GM13976 (cell line): ENCODE results near the gene SLC22A5.

Experiments used
- DNase-seq: peaks from one replicate; pipeline ENCODE4 v3.0.0; 2012; ENCODE audit warnings: low spot score
- in situ Hi-C: fragments of 300-500 bp; cut with MboI; formaldehyde crosslinking; loops from one replicate; pipeline ENCODE4 v1.12.0; 2022; ENCODE audit warnings: low sequenced_read_pairs, mixed read lengths, inconsistent platforms; ENCODE audit not compliant: unreplicated experiment
- TF ChIP-seq, protein P1 (sequence below): IDR thresholded peaks from 2 replicates; pipeline ENCODE4 v1.5.1; 2012; ENCODE audit warnings: borderline replicate concordance, mild to moderate bottlenecking; ENCODE audit not compliant: insufficient read depth; ENCODE audit errors: extremely low read depth, missing control alignments, control extremely low read depth

SLC22A5 gene

DNA sequence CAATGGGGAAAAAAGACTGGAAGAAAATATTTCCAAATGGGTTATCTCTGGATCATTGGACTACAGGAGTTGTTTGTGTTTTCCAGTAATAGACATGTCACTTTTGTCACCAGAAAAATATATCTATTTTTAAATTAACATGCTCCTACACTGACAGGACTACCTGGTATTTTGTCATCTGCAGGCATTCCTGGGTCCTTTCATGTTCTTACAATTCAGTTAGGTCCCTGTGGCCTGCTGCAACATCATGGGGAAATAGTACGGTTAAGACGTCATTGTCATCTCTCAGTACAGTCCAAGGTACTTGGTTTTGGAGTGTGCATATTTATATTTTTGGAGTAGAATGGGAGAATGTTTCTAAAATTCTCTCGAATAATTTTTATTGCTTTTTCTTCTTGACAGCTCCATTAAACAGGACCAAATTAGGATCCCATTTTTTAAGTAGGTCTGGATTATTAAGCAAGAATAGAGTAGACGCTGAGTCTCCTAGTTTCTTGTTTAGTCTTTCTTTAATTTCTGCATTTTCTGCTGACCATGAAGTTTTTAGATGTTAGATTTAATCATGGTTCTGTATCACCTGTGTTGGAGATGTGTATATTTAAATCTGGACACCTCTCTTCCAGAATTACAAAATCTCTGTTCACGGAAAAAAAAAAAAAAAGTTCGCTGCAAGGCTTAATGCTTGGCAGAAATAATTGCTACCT lies 46.9 kb downstream of the SLC22A5 start:
- in situ Hi-C loops = no loop called here
- TF ChIP-seq, protein P1, sequence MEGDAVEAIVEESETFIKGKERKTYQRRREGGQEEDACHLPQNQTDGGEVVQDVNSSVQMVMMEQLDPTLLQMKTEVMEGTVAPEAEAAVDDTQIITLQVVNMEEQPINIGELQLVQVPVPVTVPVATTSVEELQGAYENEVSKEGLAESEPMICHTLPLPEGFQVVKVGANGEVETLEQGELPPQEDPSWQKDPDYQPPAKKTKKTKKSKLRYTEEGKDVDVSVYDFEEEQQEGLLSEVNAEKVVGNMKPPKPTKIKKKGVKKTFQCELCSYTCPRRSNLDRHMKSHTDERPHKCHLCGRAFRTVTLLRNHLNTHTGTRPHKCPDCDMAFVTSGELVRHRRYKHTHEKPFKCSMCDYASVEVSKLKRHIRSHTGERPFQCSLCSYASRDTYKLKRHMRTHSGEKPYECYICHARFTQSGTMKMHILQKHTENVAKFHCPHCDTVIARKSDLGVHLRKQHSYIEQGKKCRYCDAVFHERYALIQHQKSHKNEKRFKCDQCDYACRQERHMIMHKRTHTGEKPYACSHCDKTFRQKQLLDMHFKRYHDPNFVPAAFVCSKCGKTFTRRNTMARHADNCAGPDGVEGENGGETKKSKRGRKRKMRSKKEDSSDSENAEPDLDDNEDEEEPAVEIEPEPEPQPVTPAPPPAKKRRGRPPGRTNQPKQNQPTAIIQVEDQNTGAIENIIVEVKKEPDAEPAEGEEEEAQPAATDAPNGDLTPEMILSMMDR = no peak
- DNase-seq = no peak

DNA sequence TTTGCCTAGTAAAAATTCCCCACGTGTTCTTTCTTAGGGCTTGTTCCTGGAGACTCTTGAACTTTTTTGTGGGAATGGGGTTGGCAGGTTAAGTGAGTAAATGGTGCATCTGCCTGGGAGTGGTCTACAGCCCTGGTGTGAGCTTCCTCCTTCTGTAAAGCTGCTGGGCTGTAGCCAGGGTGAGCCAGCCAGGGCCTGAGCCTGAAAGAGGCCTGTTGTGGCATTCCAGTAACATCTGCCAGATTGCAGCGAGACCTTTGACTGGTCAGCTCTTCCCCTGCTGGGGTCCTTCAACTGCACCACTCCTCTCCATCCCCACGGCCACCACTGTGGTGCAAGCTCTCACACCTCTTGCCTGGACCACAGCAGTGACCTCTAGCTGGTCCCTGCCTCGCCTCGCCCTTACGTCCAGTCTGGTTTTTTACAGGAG lies 47.5 kb downstream of the SLC22A5 start:
- TF ChIP-seq, protein P1 = no peak
- no peak for DNase-seq
- in situ Hi-C loops = no loop called here

DNA sequence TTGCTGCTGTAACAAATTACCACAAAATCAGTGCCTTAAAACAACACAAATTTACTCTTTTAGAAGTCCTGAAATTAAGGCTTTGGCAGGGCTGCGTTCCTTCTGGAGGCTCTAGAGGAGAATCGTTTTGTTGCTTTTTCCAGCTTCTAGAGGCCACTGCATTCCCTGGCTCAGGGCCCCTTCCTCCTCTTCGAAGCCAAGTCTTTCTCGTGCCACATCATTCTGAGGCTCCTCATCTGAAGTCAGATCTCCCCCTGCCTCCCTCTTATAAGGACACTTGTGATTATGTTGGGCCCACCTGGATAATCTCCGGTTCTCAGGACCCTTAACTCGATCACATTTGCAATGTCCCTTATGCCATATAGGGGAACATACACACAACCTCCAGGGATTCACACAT lies 48.0 kb downstream of the SLC22A5 start:
- TF ChIP-seq, protein P1 = no peak
- in situ Hi-C loops = no loop called here
- DNase-seq = no peak

DNA sequence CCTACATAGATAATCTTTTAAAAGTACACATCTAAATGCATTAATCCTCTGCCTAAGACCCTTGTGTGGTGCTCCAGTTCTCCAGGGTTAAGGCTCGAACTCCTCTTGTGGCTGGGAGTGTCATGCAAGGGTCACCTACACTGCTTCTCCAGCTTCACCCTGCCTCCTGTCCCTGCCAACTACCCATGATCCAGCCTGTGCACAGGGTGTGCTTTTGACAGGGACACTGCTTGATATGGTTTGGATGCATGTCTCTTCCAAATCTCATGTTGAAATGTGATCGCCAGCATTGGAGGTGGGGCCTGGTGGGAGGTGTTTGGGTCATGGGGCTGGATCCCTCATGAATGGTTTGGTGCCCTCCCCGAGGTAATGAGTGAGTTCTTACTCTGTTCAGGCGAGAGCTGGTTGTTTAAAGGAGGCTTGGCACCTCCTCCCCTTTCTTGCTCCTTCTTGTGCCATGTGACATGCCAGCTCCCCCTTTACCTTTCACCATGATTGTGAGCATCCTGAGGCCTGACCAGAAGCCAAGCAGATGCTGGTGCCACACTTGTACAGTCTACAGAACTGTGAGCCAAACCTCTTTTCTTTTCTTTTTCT lies 48.5 kb downstream of the SLC22A5 start:
- in situ Hi-C loops = no loop called here
- TF ChIP-seq, protein P1 = no peak
- DNase-seq = no peak

DNA sequence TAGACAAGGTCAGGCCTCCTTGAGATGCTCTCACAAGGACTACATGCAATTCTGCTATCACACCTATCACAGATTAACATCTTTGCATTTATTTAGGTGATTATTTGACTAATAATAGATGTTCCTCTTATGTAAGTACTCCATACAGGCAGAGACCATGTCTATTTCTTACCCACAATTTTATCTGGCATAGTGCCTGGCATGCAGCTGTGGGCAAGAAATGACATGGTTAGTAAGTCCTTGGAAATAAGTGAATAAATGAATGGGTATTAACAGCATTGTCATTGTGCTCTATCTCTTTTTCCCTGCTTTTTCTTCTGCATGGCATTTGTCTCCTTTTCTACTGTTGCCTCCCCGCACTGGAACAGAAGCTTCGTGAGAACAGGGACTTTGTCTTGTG lies 49.4 kb downstream of the SLC22A5 start:
- in situ Hi-C loops = no loop called here
- TF ChIP-seq, protein P1 = no peak

DNA sequence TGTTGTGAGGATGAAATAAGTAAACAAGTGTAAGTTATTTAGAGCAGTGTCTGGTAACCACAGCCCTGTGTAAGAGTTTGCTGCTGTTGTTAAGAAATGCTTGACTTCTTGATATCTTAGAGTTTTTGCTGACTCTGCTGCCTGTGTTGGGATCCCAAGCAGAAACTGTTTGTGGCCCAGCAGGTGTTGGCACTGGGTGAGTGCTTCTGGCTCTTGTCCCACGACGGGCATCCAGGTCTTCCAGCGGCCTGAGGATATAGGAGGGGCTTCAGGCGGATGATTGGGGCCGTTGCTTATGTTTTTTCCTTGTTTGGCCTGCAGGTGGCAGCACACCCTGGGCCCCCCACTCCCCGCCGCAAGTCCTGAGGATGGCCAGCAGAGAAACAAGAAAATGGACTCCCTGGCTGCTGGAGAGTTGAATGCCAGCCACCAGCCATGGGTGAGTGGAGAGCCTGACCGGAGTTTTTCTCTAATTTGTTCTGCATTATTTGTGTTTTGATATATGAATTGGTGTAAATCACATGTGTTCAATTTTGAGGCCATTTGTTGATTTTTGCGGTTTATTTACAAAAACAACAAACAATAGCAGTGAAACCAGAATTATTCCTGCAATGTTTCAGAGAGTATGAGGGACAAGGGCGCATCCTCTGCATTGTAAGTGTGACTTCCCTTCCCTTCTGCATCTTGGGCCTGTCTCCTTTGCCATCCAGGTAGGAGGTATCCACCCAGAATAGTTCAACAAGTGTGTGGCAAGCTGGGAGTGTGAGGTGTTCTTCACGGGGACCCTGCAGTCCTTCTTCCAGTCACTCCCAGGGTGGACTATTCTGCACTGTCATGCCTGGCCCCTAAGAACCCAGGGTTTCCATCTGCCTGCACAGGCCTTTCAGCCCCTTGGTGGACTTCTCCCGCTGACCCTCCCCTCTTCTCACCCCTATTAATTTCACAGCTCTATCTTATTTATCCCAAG lies 50.3 kb downstream of the SLC22A5 start:
- in situ Hi-C loops = loop anchor here (5.0 kb wide), 1 partner anchor 68 kb away; no protein-coding TSS in a partner anchor
- TF ChIP-seq, protein P1 = peak; percentile 85
- peak; percentile 70 for DNase-seq

More for the DNA sequence above, 49.4 kb downstream of the SLC22A5 start:
- DNase-seq = no peak
